ENCODE measurements around the gene CLMP.

The CLMP gene

GRCh38 chr11:123185326-123185725 is 9.7 kb downstream of the CLMP start:
- no peak for TF ChIP-seq CTCF (IDR thresholded peaks at IDR 0.05; ENCODE audit: low read length, missing control alignments)
- DNase-seq (ENCODE audit: low read depth) = no peak
- H3K4me3 ChIP-seq (replicated peaks; ENCODE audit: low read depth, low read length) = no peak overlapping the region

- no peak for TF ChIP-seq CTCF (IDR thresholded peaks at IDR 0.05; ENCODE audit: low read length, missing control alignments)
Measured at GRCh38 chr11:123184531-123184930, 10.5 kb downstream of the CLMP start.

GRCh38 chr11:123183391-123184099 is 11.5 kb downstream of the CLMP start:
- no peak overlapping the region for H3K4me3 ChIP-seq (replicated peaks; ENCODE audit: low read depth, low read length)
- TF ChIP-seq CTCF (IDR thresholded peaks at IDR 0.05; ENCODE audit: low read length, missing control alignments) = no peak
- no peak for DNase-seq (ENCODE audit: low read depth)

More at GRCh38 chr11:123184531-123184930, 10.5 kb downstream of the CLMP start:
- no peak for DNase-seq (ENCODE audit: low read depth)
- no peak overlapping the region for H3K4me3 ChIP-seq (replicated peaks; ENCODE audit: low read depth, low read length)

GRCh38 chr11:123181767-123182500 is 13.1 kb downstream of the CLMP start:
- TF ChIP-seq CTCF (IDR thresholded peaks at IDR 0.05; ENCODE audit: low read length, missing control alignments) = no peak
- DNase-seq (ENCODE audit: low read depth) = no peak
- H3K4me3 ChIP-seq (replicated peaks; ENCODE audit: low read depth, low read length) = no peak overlapping the region

GRCh38 chr11:123181075-123181474 is 14.0 kb downstream of the CLMP start:
- no peak for DNase-seq (ENCODE audit: low read depth)
- no peak for TF ChIP-seq CTCF (IDR thresholded peaks at IDR 0.05; ENCODE audit: low read length, missing control alignments)
- no peak overlapping the region for H3K4me3 ChIP-seq (replicated peaks; ENCODE audit: low read depth, low read length)

- TF ChIP-seq CTCF (IDR thresholded peaks at IDR 0.05; ENCODE audit: low read length, missing control alignments) = no peak
- no peak overlapping the region for H3K4me3 ChIP-seq (replicated peaks; ENCODE audit: low read depth, low read length)
- no peak for DNase-seq (ENCODE audit: low read depth)
Measured at GRCh38 chr11:123180574-123180973, 14.5 kb downstream of the CLMP start.

Data from fibroblast of pulmonary artery (primary cell).